Heart left ventricle (tissue), 16 donors: ENCODE data around the gene NFKB1. TPM values are rescaled to one million over a fixed set of nuclear protein-coding genes. Genes with fewer than 3 reads are reported as not detected.

ENCODE experiments used
- ATAC-seq, 4 donors: fragments of 200-7000 bp; cut with Tn5 transposase; one replicate each; pipeline ENCODE4 v1.9.1; 2020 to 2022; ENCODE audit warnings: moderate library complexity in 4 of 4, mild to moderate bottlenecking in 3 of 4, moderate number of reproducible peaks in 1 of 4
- DNase-seq, 5 donors: peaks; one replicate each; pipeline ENCODE4 v3.0.0-alpha.2; 2020
- H3K27ac ChIP-seq, 12 donors: fragments of 200-600 bp; sonication (generic) in 4 of 12; one replicate each; pipeline versions ENCODE4 v1.5.0 to v1.8.0; 2016 to 2022; ENCODE audit warnings: mild to moderate bottlenecking in 2 of 12
- H3K27me3 ChIP-seq, 9 donors: fragments of 200-600 bp; sonication (generic) in 2 of 9; one replicate each; pipeline versions ENCODE4 v1.5.1 to v1.8.0; 2016 to 2022; ENCODE audit warnings: mild to moderate bottlenecking in 3 of 9
- H3K36me3 ChIP-seq, 9 donors: fragments of 200-600 bp; sonication (generic) in 2 of 9; one replicate each; pipeline versions ENCODE4 v1.5.0 to v1.8.0; 2018 to 2022; ENCODE audit warnings: mild to moderate bottlenecking in 2 of 9
- H3K4me1 ChIP-seq, 12 donors: fragments of 200-600 bp; sonication (generic) in 4 of 12; one replicate each; pipeline versions ENCODE4 v1.5.0 to v1.8.0; 2016 to 2022; ENCODE audit warnings: mild to moderate bottlenecking in 3 of 12
- H3K4me3 ChIP-seq, 12 donors: fragments of 200-600 bp; sonication (generic) in 4 of 12; one replicate each; pipeline versions ENCODE4 v1.5.0 to v1.8.0; 2017 to 2022; ENCODE audit warnings: mild to moderate bottlenecking in 9 of 12, moderate library complexity in 4 of 12
- H3K9me3 ChIP-seq, 12 donors: fragments of 200-600 bp; sonication (generic) in 4 of 12; one replicate each; pipeline versions ENCODE4 v1.5.0 to v1.8.0; 2016 to 2022; ENCODE audit warnings: mild to moderate bottlenecking in 1 of 12
- POLR2A ChIP-seq, 2 donors: fragments of 450-650 bp; IDR thresholded peaks; one replicate each; pipeline ENCODE4 v1.6.1; 2017; ENCODE audit warnings: antibody characterized with exemption in 2 of 2, mild to moderate bottlenecking in 2 of 2, moderate library complexity in 2 of 2
- WGBS, 4 donors: extraction: QIAGEN DNeasy Blood & Tissue Kit in 2 of 4; methylation state at CpG; one replicate each; pipeline versions ENCODE4 v1.1.5 to v1.1.7; 2013 to 2018; 5-methylcytosine and 5-hydroxymethylcytosine counted together
- intact Hi-C, 10 donors: fragments of 100-400 bp; cut with DNase I; formaldehyde crosslinking; loops; one replicate each; pipeline versions ENCODE4 v1.11.1 to v1.14.2; 2022
- polyA plus RNA-seq, 2 donors: library from polyadenylated mRNA; stranded (reverse); fragments of 200-250 nt; gene quantifications; one replicate each; pipeline ENCODE4 v1.2.3, GENCODE V29; 2013
- total RNA-seq, 9 donors: library from RNA; depleted of rRNA in 2 of 9; stranded (reverse); fragments of >200 nt in 2 of 9; fragmentation: NEBNext Ultra II Directional in 3 of 9; extraction: Animal tissue kit (Norgen Biotek cat#: 25700) in 3 of 9; gene quantifications; one replicate each; pipeline versions ENCODE4 v1.1.0 to v1.2.4, GENCODE V29; 2016 to 2023
- TF ChIP-seq, protein P1 (sequence below), 12 donors: fragments of 200-600 bp; sonication (generic) in 4 of 12; IDR thresholded peaks; one replicate each; pipeline versions ENCODE4 v1.5.0 to v1.8.0; 2018 to 2022; ENCODE audit warnings: antibody characterized with exemption in 12 of 12, mild to moderate bottlenecking in 5 of 12
- donor health status: ischemic (EF 13 %, LVEDD 7.1; RV severe dilation, severe dysfunction).
- donor health status: healthy with polysubstance abuse.
- donor health status: DM: no; HTN: yes; CAD: no.
- donor health status: DM: no; HTN: no; CAD: no.
- donor health status: ischemic (EF 25% LVEDD 6.9; RV normal size, moderate dysfunction).
- donor health status: ischemic (EF 25% LVEDD 5.7; RV mildly dilated, moderate dysfunction).
- donor health status: healthy.
- donor health status: DM: yes; HTN: yes; CAD: no.
- donor health status: ischemic (EF 35%, LVEDD 5.7; RV mildly dilated, moderate dysfunction).
- donor health status: nonischemic (EF 11% LVEDD 7.7; RV severe dilation, severe dysfunction).
- donor health status: DM: yes; HTN: yes; CAD: no.
- donor health status: PGD.
- donor health status: ischemic (EF 29% LVEDD 5.4; RV normal size, mild dysfunction).
- donor health status: nonischemic (EF 23%, LVEDD 6.1; RV moderate dilation, normal function).

NFKB1 gene
- total and polyA plus RNA-seq, 11 donors: 4.8 to 34.1 (median 19.2) TPM

DNA sequence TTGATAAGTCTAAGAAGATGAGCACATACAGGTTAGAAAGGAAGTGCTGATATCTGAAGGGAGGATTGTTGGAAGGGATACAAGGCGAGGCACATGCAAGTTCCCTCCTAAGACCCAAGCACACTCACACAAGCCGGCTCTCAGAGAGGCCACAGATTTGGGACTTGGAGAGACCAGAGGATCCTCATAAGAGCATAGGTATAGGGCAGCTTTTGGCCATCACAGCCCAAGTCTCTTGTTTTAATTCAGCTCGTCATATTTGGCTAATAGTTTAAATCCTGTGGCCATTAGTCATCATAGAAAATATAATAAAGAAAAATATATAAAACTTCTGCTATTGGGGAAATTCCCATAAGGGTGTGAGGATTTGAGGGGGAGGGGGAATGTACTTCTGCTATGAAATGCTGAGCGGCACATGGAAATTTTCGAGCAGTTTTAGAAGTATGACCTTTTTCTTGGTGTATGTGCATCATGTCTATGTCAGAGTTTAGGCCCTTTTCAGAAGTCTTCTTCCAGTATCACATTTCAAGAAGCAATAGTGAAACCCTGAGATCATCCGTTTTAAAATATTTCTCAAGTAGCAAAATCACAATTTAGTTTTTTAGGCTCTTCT is 97.7 kb downstream of the NFKB1 start:
- Histone ChIP-seq H3K4me1 (peaks cover 0 to 15% (median 8%) of the 10 kb centered on the region in 12 donors), H3K27me3 (no peaks in the 10 kb centered on the region), H3K9me3 (no peaks in the 10 kb centered on the region), H3K36me3 (peaks cover 0 to 100% (median 96%) of the 10 kb centered on the region in 9 donors), H3K27ac (peak overlapping the region in 6 of 12 donors; percentile 7 to 55 (median 28)), H3K4me3 (no peak overlapping the region)
- TF ChIP-seq, protein P1, sequence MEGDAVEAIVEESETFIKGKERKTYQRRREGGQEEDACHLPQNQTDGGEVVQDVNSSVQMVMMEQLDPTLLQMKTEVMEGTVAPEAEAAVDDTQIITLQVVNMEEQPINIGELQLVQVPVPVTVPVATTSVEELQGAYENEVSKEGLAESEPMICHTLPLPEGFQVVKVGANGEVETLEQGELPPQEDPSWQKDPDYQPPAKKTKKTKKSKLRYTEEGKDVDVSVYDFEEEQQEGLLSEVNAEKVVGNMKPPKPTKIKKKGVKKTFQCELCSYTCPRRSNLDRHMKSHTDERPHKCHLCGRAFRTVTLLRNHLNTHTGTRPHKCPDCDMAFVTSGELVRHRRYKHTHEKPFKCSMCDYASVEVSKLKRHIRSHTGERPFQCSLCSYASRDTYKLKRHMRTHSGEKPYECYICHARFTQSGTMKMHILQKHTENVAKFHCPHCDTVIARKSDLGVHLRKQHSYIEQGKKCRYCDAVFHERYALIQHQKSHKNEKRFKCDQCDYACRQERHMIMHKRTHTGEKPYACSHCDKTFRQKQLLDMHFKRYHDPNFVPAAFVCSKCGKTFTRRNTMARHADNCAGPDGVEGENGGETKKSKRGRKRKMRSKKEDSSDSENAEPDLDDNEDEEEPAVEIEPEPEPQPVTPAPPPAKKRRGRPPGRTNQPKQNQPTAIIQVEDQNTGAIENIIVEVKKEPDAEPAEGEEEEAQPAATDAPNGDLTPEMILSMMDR (IDR thresholded peaks at IDR 0.05): no peak
- TF ChIP-seq POLR2A (IDR thresholded peaks at IDR 0.05): no peak
- 81 to 90% (median 84%) methylated on average over 6 of the region's 6 CpGs for WGBS, 4 donors
- no peak for DNase-seq
- intact Hi-C loops: loop anchor here in 2 of 10 donors (5.0 to 10.0 kb wide), 2 partner anchors 94 to 97 kb away; partner anchors contain the start of gene NFKB1 (in 2 of the 2)
- peak in 2 of 4 donors; percentile 17 to 24 for ATAC-seq

DNA sequence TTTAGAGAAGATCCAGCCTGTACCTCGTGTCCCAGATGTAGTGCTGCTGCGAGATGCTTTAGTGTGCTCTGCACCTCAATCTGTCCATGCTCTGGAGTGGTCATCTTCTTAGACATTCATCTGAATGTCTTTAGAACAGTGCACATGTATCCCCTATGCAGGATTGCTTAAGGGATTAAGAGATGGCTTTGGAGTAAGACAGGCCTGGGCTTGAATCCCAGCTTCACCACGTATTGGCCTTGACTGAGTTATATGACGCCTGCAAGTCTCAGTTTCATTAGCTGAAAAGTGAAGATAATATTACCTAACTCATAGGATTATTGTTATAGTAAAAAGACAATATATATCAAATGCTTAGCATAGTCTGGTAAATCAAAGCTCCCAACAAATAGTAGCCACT is 98.3 kb downstream of the NFKB1 start:
- DNase-seq: no peak
- no peak overlapping the region for H3K4me3 ChIP-seq

GRCh38 chr4:102599886-102600285 is 98.7 kb downstream of the NFKB1 start:
- Histone ChIP-seq H3K9me3 (no peaks in the 10 kb centered on the region), H3K27me3 (no peaks in the 10 kb centered on the region), H3K27ac (no peak overlapping the region), H3K4me1 (peaks cover 0 to 15% (median 8%) of the 10 kb centered on the region in 12 donors), H3K36me3 (peaks cover 0 to 100% (median 95%) of the 10 kb centered on the region in 9 donors), H3K4me3 (no peak overlapping the region)
- 95 to 96% (median 95%) methylated on average over 3 of the region's 3 CpGs for WGBS, 4 donors
- no peak for ATAC-seq
- no peak for TF ChIP-seq POLR2A (IDR thresholded peaks at IDR 0.05)
- TF ChIP-seq, protein P1 (IDR thresholded peaks at IDR 0.05): no peak
- intact Hi-C loops: loop anchor here in 3 of 10 donors (5.0 to 10.0 kb wide), 3 partner anchors 95 to 153 kb away; partner anchors contain the start of gene NFKB1 (in 2 of the 3)
- DNase-seq: no peak

More for the DNA sequence above, 98.3 kb downstream of the NFKB1 start:
- H3K4me1 ChIP-seq: peaks cover 0 to 15% (median 8%) of the 10 kb centered on the region in 12 donors
- no peaks in the 10 kb centered on the region for H3K9me3 ChIP-seq
- intact Hi-C loops: loop anchor here in 2 of 10 donors (5.0 to 10.0 kb wide), 2 partner anchors 95 to 97 kb away; partner anchors contain the start of gene NFKB1 (in 2 of the 2)
- ATAC-seq: peak in 1 of 4 donors; percentile 16
- WGBS, 4 donors: 81 to 92% (median 86%) methylated on average over 4 of the region's 4 CpGs
- peak overlapping the region in 1 of 12 donors; percentile 7 for H3K27ac ChIP-seq
- TF ChIP-seq, protein P1 (IDR thresholded peaks at IDR 0.05): no peak
- no peak for TF ChIP-seq POLR2A (IDR thresholded peaks at IDR 0.05)
- no peaks in the 10 kb centered on the region for H3K27me3 ChIP-seq
- peaks cover 0 to 100% (median 97%) of the 10 kb centered on the region in 9 donors for H3K36me3 ChIP-seq

DNA sequence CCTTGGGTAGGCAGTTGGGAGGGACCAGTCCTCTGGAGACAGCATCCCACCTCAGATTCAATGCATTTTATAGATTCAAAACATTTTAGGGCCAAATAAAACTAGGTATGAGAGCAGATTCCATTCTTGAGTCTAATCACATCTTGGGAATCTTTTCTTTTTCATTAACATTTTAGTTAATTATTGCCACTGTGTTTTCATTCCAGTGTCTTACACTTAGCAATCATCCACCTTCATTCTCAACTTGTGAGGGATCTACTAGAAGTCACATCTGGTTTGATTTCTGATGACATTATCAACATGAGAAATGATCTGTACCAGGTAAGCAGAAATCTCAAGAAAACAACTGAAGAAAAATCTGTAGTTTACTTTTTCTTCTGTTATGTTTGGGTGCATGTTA is 99.5 kb downstream of the NFKB1 start:
- intact Hi-C loops: loop anchor here in 1 of 10 donors (5.0 kb wide), 1 partner anchor 153 kb away; no protein-coding TSS in a partner anchor
- no peak overlapping the region for H3K4me3 ChIP-seq
- ATAC-seq (no peak), DNase-seq (no peak)
- peaks cover 0 to 100% (median 93%) of the 10 kb centered on the region in 9 donors for H3K36me3 ChIP-seq
- no peaks in the 10 kb centered on the region for H3K27me3 ChIP-seq
- TF ChIP-seq, protein P1 (IDR thresholded peaks at IDR 0.05): no peak
- TF ChIP-seq POLR2A (IDR thresholded peaks at IDR 0.05): no peak
- peaks cover 0 to 15% (median 8%) of the 10 kb centered on the region in 12 donors for H3K4me1 ChIP-seq
- H3K27ac ChIP-seq: no peak overlapping the region
- H3K9me3 ChIP-seq: no peaks in the 10 kb centered on the region
